ENCODE measurements around the gene ACVR2B.

GRCh38 chr3:38421679-38422336 is 31.9 kb upstream of the ACVR2B start:
- TF ChIP-seq CTCF (IDR thresholded peaks at IDR 0.05; ENCODE audit: low read depth, low read length) (no peak), EZH2phosphoT487 (IDR thresholded peaks at IDR 0.05; ENCODE audit: low read depth) (no peak)
